Activated CD8-positive, alpha-beta T cell treated with anti-CD3 and anti-CD28 coated beads for 36 hours (primary cell): ENCODE data around the gene BACE2. TPM values are rescaled to one million over a fixed set of nuclear protein-coding genes. Genes with fewer than 3 reads are reported as not detected.

Experiments
- ATAC-seq: fragments of 200-7000 bp; cut with Tn5 transposase; one replicate; pipeline ENCODE4 v1.10.0; 2021; ENCODE audit warnings: mild to moderate bottlenecking, moderate library complexity
- CTCF ChIA-PET: fragments of 350-600 bp; sonication (Branson Sonifier 250); formaldehyde crosslinking; loops from one replicate; lab custom pipeline; 2021; ENCODE audit warnings: antibody characterized with exemption; lab: Charles Lee
- POLR2A ChIA-PET: fragments of 350-600 bp; sonication (Branson Sonifier 250); formaldehyde crosslinking; loops from one replicate; lab custom pipeline; 2021; ENCODE audit warnings: antibody characterized with exemption; lab: Charles Lee
- DNase-seq: peaks from one replicate; pipeline ENCODE4 v3.0.0-alpha.2; 2020
- H3K27ac Mint-ChIP-seq: one replicate; pipeline ENCODE4 v1.8.0; 2021; ENCODE audit warnings: mild to moderate bottlenecking, mixed read lengths
- H3K27me3 Mint-ChIP-seq: one replicate; pipeline ENCODE4 v1.8.0; 2021; ENCODE audit warnings: mixed read lengths
- H3K36me3 Mint-ChIP-seq: one replicate; pipeline ENCODE4 v1.8.0; 2021; ENCODE audit warnings: low read depth, mixed read lengths
- H3K4me1 Mint-ChIP-seq: one replicate; pipeline ENCODE4 v1.8.0; 2021; ENCODE audit warnings: low read depth, mixed read lengths
- H3K4me3 Mint-ChIP-seq: one replicate; pipeline ENCODE4 v1.8.0; 2021; ENCODE audit warnings: mild to moderate bottlenecking, moderate library complexity, mixed read lengths
- H3K9me3 Mint-ChIP-seq: one replicate; pipeline ENCODE4 v1.8.0; 2021; ENCODE audit warnings: mixed read lengths
- CTCF ChIP-seq: fragments of 200-600 bp; IDR thresholded peaks from one replicate; pipeline ENCODE4 v1.8.0; 2022; ENCODE audit warnings: antibody characterized with exemption, mild to moderate bottlenecking
- intact Hi-C: fragments of 100-400 bp; cut with micrococcal nuclease; formaldehyde crosslinking; loops from one replicate; pipeline ENCODE4 v1.10.0; 2022
- total RNA-seq, 2 experiments: library from RNA; stranded (reverse); gene quantifications; one replicate each; pipeline ENCODE4 v1.2.3, GENCODE V29; 2021

Gene BACE2
- total RNA-seq, 2 experiments from 2014 or later, result 1.1 to 2.0 TPM

- DNase-seq, result no peak
- Mint-ChIP-seq H3K27me3 (peaks cover 6% of the 10 kb centered on the region), H3K36me3 (no peaks in the 10 kb centered on the region), H3K4me1 (no peaks in the 10 kb centered on the region), H3K27ac (no peak overlapping the region), H3K4me3 (no peak overlapping the region), H3K9me3 (no peaks in the 10 kb centered on the region)
- CTCF ChIA-PET, result no interaction called here
- no peak for TF ChIP-seq CTCF
- no peak for ATAC-seq
- intact Hi-C loops, result no loop called here
- POLR2A ChIA-PET, result no interaction called here
These were observed 28.0 kb upstream of the BACE2 start for GRCh38 chr21:41139951-41140350.

DNA sequence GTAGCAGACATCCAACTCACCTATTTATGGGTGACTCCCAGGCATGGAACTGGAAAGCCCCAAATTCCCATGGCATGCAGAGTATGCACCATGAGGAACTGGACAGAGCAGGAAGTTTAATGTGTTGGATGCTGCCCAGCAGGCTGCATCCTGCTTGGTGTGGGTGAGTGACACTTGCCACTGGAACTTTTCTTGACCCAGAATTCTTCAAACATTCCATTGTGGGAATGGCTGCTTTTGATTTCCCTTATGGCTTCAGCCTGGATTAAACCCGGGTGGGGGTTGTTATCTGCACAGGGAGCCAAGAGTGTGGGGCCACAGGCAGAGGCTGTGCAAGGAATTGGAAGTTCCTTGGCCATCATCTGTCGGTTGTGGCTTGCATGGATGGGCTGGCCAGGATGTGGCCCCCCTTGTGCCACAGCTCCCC is 26.9 kb upstream of the BACE2 start:
- no peak for ATAC-seq
- no peak for DNase-seq
- H3K36me3 Mint-ChIP-seq, result no peaks in the 10 kb centered on the region
- H3K9me3 Mint-ChIP-seq, result no peaks in the 10 kb centered on the region
- H3K27me3 Mint-ChIP-seq, result peaks cover 1% of the 10 kb centered on the region
- H3K4me3 Mint-ChIP-seq, result no peak overlapping the region
- ChIA-PET POLR2A (no interaction called here), CTCF (no interaction called here)
- no peak overlapping the region for H3K27ac Mint-ChIP-seq
- H3K4me1 Mint-ChIP-seq, result no peaks in the 10 kb centered on the region
- intact Hi-C loops, result no loop called here
- no peak for TF ChIP-seq CTCF

DNA sequence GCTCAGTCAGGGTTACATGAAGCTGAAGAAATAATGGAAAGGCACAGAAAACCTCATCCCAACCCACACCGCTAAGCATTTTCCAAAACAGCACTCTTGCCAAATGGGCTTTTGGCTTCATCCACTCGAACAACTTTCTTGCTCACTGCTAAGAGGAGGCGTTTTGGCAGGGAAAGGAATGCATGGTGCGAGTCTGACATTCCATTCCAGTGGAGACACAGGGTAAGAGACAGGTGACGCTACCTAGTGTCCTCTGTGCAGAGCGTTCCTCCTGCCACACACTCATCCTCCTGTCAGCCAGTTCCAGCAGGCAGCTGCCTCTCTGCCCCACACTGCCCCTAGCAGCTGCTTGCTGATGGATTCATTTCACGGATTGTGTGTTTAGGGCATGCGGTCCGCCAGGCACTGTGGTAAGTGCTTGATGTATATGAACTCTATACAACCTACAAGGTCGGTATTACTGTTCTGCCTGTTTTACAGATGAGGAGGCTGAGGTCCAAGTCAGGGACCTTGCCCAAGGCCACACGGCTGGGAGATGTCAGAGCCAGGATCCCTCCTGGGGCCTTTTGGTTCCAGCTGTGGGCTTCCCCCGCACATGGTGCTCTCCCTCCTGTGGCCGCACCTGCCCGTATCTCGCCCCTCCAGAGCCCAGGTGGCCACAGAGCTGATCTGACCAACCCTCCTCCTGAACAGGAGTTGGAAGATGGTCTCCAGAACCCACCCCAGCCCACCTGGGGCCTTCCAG is 25.7 kb upstream of the BACE2 start:
- H3K4me1 Mint-ChIP-seq, result no peaks in the 10 kb centered on the region
- DNase-seq, result no peak
- no peak overlapping the region for H3K4me3 Mint-ChIP-seq

GRCh38 chr21:41143596-41144325 is 24.2 kb upstream of the BACE2 start:
- H3K4me1 Mint-ChIP-seq, result no peaks in the 10 kb centered on the region
- DNase-seq (no peak), ATAC-seq (no peak)
- no peak for TF ChIP-seq CTCF
- no peaks in the 10 kb centered on the region for H3K9me3 Mint-ChIP-seq
- POLR2A ChIA-PET, result interaction anchor here (0.8 kb wide), 1 partner anchor 66 kb away, joined by 3 read pairs; no protein-coding TSS in a partner anchor
- intact Hi-C loops, result no loop called here
- CTCF ChIA-PET, result no interaction called here
- H3K27ac Mint-ChIP-seq, result no peak overlapping the region
- no peak overlapping the region for H3K4me3 Mint-ChIP-seq
- no peaks in the 10 kb centered on the region for H3K36me3 Mint-ChIP-seq
- peaks cover 7% of the 10 kb centered on the region for H3K27me3 Mint-ChIP-seq

More for the DNA sequence above, 25.7 kb upstream of the BACE2 start:
- CTCF ChIA-PET, result no interaction called here
- POLR2A ChIA-PET, result no interaction called here
- H3K9me3 Mint-ChIP-seq, result no peaks in the 10 kb centered on the region
- H3K27ac Mint-ChIP-seq, result no peak overlapping the region
- no peaks in the 10 kb centered on the region for H3K36me3 Mint-ChIP-seq
- intact Hi-C loops, result no loop called here
- TF ChIP-seq CTCF, result no peak
- H3K27me3 Mint-ChIP-seq, result peaks cover 3% of the 10 kb centered on the region
- ATAC-seq, result no peak
